Midbrain (tissue), 1 donor: Measurements from ENCODE around the gene BPIFB2.

ENCODE experiments used
- DNase-seq: peaks from one replicate; lab custom pipeline; 2025; lab: John Stamatoyannopoulos, UW

BPIFB2 gene

DNA sequence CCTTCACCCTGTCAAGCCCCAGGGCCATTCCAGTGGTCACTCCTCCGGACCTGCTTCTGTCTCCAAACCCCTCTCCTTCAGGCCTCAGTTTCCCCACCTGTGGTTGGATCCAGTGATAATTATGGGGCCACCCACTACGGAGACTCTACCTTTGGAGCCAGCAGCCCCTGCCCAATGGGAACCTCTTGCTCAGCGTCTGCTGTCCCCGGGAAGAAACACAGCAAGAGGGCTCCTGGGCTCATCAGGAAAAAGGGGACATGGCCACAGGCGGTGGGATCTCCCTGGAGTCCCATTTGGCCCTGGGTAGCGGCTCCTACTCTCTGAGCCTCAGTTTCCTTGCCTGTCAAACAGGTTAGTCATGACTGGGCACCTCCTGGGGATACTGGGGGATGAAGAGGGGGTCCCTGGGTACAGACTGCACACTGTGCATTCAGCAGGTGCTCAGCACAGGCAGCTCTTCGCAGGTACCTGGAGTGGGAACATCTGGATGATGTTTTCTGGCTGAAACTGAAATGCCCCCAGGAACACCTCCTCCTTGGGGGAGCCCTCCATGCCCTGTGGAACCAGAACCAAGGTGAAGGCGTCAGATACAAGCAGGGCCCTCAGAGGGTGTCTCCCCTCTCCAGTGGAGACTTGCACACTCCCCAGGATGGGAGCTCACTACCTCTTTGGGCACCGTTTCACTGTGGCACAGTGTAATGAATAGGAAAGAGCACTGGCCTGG, 22.7 kb upstream of the BPIFB2 start:
- no peak for DNase-seq

DNA sequence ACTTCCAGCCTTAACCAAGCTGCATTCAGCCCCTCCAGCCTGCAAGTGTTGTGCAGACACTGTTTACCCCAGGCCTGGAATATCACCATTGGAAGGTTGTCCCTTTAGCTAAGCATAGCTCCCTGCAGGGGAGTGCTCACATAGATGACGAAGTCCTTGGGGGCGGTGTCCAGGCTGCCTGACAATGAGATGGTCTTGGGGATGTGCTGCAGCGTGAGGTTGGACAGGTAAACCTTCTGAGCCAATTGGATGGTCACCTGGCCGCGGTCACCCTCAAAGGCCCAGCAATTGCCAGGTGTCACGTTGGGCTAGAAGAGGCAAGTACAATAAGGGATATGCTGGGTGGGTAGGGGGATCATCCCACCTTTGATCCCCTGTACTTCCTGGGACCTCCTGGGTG, 21.9 kb upstream of the BPIFB2 start:
- DNase-seq = no peak

DNA sequence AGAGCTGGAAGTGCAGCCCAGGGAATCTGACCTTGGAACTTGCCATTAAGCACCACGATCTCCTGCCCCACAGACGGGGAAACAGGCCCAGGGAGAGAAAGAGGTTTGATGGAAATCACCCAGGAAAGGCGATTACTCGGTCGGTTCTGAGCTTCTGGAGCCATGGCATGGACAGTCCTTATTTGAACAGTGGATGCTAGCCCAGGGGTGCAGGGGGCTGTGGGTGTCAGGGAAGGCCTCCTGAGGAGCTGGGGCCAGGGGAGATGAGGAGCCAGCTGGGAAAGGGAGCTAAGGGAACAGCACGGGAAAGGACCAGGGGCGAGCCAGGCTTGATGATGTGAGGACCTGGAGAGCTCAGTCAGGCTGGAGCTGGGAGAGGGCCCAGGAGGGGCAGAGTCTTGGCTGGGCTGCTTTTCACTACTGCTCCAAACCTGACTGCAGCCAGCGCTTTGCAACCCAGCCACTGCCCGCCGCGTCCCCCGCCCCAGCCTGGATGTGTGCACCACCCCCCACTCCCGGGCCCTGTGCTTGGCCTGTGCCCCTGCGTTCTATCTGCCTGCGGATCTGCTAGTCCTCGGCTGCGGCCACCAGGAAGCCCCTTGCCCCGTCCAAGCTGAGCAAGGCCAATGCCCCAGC, 21.1 kb upstream of the BPIFB2 start:
- DNase-seq = peak; percentile 41

DNA sequence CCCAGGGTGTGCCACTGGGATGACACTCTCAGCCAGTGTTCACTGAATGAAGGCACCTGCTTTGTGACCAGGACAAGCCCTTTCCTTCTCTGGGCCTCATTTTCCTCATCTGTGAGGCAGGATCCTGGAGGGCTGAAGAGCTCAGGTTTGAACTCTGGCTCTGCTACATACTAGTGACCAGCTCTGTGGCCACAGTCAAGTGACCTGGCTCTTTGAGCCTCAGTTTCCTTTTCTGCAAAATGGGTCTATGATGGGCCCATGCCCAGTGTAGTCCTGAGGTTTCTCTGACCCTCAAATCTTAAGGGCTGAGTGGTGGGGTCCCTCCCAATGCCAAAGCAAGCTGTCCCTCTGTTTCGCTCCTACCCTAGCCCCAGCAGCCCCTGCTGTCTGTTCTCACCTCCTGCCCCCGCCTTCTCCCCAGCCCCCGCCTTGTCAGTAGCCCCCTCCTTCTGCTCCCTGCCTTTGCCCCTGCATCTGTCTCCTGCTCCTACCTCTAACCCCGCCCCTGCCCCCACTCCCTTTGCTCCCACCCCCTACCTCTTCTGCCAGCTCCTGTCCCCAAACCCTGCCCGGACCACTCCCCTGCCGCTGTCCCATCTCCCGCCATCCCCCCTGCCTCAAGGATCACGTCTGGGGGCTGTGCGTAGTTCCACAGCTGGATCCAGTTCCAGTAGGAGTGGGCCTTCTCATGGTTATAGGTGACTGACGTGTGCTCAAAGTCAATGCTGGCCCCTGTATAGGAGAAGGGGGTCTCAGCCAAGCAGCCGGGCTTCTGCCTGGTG, 20.3 kb upstream of the BPIFB2 start:
- no peak for DNase-seq

DNA sequence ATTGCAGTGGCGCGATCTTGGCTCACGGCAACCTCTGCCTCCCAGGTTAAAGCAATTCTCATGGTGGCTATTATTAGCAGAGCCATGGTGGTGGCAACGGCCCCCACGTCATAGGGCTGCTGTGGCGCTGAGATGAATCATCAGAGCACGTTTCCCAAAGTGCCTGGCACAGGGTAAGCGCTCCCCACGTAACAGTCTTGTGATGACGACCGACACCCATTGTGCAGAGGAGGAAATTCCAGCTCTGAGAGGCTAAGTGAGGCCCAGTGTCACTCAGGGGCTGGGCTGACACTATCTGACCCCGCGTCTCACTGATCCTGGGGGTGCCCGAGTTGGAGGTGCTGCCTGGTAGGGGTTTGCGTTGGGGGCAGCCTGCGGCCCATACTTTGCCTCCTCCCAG, 19.5 kb upstream of the BPIFB2 start:
- DNase-seq = no peak

DNA sequence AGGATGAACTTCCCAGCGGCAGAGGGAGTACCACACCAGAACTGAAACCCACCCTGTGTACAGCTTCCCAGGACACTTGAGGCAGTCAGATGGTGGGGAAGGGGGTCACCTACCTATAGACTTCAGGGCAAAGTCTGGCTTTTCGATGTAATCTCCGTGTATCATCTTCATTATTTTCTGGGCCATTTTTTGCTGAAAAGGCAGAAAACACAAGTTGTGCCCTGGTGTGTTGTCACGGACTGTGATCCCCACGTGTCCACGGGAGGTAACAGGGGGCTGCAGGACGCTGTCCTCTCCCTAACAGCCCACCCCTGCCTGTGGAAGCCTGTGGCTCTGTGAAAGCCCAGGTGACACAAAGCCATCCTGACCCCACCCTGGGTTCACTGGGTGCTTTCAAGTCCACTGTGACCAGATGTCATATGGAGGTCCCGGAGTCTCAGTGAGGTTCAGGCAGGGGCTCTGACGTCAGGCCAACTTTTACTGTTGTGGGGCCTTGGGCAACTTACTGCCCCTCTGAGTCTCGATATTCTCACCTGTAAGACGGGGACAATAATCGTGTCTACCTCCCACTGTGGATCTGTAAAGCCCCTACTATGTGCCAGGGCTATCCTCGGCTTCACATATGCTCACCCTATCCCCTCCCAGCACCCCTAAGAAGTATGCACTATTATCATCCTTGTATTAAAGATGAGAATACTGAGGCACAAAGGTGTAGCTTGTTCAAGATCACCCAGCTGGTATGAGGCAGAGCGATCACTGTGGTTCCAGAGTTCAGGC, 17.8 kb upstream of the BPIFB2 start:
- no peak for DNase-seq

DNA sequence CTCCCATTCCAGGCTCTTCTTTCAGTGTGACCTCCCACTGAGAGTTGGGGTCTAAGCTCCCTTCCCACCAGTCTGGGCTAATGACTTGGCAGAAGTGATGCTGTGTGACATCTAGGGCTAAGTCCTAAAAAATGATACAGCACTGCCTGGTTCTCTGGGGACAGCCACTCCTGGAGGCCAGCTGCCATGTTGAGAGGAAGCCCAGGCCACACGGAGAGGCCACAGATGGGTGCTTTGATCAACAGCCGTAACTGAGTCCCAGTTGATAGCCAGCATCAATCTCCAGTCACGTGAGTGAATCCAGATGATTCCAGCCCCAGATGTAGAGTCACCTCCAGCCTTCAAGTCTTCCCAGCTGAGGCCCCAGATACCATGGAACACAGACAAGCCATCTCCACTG, 17.1 kb upstream of the BPIFB2 start:
- no peak for DNase-seq

DNA sequence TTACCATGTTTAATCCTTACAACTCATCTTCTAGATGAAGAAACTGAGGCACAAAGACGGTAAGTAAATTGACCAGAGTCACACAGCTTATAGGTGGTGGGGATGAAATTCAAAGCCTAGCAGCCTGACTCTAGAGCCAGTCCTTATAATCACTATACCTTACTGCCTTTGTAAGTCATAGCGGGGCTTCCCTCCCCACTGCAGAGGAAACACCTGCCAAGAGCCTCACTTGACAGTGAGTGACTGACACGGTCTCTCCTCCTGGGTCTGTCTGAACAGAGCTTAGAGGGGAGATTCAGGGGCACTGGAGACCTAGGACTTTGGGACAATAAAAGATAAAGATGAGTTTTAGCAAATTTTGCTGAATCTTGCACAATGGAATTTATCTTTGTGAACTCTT, 16.1 kb upstream of the BPIFB2 start:
- DNase-seq = no peak

DNA sequence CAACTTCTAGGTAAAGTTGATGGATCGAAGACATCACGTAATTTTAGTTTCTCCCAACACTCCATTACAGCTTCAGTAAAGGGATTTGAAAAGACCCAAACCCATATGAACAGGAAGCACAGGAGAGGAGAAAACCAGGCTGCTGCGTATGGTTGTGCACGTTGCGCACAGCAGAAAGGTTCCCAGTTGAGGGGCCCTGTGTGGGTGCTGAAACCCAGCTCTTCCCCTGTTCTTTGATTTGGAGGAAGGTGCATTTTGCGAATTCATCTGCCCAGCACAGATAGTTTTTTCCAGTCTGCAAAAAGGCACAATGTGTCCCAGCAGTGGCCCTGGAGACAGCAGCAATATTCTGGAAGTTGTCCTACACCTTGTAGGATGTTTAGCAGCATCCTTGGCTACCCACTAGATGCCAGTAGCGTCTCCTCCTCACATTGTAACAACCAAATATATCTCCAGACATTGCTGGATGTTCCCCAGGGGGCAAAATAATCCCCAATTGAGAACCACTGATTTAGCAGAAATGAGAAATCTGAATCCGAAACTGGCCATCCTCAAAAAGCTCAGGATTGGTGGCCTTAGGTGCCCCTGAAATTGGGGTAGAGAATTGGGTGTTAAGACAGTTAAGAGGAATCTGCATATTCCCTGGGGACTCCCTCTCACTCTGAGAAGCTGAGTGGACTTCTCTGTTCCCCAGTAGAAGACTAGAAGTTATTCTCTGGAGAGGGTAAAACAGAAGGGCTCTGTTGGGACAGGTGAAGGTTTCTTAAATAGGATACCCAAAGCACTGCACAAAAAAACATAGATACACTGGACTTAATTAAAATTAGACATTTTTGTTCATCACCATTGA, 15.5 kb upstream of the BPIFB2 start:
- DNase-seq = no peak

DNA sequence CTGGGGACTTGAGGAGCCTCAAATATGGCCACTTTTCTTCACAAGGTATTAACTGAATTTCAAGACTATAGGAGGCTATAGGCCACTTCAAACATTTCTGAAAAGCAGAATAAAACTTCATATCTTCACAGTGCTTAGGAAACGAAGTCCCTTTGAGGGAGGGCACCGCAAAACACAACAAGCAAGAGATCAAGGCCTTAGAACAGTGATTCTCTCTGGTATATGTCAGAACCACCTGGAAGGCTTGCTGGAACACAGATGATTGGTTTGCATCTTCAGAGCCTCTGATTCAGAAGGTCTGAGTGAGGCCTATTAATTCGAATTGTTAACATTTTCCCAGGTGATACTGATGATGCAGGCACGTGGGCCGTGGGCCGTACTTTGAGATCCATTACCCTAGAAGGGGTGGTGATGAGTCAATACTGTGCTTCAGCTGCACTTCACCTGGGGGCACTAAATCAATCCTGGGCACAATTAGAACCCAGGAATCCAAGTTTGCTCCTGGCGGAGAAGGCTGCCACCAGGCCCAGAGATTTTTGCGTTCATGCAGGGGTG, 13.9 kb upstream of the BPIFB2 start:
- no peak for DNase-seq

DNA sequence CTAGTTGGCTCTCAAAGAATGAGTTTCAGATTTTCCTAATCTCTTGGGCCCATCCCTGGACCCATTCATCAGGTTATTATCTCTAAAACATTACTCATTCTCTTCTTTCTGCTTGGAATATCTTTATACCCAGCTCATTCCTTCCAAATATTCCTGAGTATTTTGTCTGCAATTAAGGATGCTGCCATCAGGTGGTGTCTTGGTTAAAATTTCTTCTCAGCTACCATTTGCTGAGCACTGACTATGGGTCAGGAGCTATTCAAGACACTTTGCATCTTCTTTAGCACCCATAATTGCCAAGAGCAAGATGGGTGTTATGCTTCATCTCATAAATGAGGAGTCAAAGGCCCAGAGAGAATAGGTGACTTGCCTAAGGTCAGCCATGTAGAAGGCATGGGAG, 11.7 kb upstream of the BPIFB2 start:
- no peak for DNase-seq

DNA sequence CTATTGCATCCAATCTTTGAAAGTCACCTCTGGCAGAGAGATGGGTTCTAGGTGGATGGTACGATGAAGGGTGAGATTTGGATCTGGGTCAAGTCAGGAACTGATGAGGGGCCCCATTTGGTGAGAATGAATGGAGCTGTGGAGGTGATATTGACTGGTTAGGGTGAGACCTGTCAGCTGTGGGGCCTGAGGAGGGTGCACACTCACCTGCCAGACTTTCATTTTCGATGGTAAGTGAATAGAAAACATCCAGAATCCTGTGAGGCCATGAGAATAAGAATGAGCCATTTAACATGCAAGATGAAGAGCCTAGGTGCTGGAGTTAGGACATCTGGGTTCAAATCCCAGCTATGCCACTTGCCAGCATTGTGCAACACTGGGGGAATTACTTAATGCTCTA, 10.1 kb upstream of the BPIFB2 start:
- DNase-seq = no peak

DNA sequence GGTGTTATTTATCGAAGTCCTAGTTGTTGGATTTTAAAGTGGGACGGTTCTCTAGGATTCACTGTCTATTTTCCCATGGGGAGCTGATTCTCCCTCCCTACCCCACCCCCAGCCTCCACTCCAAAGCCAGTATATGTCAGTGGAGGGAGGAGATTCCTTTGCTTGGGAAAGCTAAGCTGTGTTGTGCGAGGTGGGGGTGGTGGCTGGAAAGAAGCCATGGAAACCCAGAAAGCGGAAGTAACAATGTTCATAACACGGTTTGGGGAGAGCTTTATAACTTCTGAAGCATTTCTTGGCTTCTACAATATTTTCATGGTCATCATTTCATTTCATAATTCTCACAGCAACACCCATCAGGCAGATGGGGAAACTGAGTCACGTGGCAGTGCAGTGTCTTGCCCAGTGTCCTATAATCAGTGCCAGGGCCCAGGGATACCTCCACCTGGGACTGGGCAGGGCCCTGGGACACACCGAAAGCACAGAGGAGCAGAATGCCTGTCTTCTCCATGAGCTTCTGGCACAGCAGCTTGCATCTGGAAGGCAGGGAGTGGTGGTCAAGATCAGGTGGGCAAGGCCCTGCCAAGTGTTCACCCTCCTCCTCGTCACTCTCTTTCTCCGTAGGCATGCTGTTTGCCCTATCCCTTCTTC, 7.8 kb upstream of the BPIFB2 start:
- DNase-seq = no peak

DNA sequence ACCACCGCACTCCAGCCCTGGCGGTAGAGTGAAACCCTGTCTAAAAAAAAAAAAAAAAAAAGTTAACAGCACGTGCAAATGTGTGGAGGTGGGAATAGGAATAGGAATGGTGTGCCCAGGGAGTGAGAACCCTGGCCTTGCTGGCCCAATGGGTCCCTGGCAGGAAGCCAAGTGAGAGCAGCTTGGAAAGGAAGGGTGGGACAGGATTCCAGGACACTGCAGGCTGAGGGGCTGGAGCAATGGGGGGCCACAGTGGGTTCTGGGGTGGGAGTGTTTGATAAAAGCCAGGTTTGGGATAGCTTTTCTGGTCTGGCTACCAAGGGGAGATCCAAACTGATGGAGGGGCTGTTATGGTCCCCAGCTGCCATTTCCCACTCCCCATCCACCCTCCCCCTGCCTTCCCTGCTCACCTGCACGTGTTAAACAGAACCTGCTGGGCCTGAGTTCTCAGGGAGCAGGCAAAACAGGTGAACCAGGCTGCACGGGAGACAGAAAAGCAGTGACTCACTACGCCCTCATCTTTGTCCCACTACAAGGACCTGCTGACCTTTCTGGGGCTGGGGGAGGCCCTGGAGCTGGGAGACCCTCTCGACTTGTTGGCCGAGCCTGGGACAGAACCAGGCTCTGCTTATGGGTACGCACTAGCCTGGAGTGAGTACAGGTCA, 6.6 kb upstream of the BPIFB2 start:
- DNase-seq = no peak

DNA sequence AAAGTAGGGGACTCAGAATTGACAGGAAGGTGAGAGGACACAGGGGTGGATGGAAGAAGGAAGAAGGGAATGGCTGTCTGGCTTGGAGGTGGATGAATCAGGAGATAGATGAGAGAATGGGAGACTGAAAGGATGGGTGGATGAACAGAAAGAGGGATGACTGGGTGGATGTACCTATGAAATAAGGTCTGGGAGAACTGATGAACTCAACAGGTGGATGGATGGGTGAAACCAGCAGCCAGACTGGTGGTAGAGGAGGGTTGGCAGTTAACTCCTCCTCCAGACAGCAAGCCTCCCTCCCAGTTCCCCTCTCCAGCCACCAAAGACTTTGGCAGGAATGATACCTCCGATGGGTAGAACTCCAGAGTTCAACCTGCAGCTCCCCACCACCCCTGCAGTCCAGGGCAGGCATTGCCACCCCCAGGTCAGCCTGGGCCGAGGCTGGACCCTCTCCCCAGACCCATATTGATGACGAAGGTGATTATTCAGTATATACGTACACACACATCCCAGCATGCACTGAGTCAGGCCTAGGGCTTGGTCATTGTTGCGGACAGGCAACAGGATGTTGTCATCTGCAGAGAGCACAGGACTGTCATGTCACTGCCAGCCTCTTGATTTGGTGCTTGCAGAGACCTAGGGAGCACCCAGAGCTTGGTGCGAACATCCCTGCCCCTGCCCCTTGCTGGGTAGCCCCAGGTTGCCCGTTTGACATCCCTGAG, 5.3 kb upstream of the BPIFB2 start:
- DNase-seq = no peak

DNA sequence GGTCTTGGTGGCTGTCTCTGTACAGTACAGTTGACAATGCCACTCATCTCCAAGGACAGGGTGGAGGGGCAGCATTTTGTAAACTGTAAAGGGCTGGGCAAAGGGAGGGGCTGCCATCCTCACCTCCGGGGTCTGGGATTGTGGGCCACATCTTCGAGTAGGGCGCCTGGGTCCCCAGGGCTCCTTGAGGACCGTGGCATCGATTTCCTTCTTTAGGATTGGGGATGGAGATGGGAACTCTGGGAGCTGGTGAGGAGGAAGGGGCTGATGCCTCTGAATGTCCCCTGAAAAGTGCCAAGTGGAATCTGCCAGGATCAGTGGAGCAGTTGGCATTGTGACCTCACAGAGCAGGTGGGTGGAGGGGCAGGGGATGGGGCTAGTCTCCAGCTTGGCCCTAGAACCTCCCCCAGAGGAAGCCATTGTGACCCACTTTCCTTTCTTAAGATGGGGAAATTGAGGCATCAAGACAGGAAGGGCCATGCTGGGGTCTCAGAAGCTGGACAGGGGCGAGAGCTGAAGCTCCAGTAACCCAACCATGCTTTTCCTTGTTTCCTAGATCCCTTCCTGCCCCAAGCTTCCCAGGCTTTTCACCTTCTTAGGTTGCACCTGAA, 3.3 kb upstream of the BPIFB2 start, which contains the start of gene SUN5:
Gene SUN5, minus strand, starts transcription at position 293 of the 611 bp plus-strand sequence. Its CDS starts 93 bp downstream, at position 200.
- DNase-seq = no peak

DNA sequence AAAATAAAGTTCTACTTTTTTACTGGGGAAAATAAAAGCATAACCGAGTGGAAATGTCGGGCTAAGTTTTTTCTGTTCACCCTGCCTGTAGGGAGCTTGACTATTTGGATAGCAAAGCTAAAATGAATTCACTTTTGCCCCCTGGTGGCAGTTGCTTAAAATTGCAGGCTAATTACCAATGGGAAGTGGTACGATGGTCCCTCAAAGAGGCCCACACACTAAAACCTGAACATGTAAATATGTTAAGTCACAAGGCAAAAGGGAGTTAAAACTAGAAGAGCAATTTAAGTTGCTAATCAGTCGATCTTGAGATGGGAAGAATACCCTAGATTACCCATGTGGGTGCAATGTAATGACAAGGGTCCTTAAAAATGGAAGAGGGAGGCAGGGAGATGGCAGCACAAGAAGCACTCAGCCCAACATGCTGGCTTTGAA, 2.4 kb upstream of the BPIFB2 start:
- DNase-seq = no peak

DNA sequence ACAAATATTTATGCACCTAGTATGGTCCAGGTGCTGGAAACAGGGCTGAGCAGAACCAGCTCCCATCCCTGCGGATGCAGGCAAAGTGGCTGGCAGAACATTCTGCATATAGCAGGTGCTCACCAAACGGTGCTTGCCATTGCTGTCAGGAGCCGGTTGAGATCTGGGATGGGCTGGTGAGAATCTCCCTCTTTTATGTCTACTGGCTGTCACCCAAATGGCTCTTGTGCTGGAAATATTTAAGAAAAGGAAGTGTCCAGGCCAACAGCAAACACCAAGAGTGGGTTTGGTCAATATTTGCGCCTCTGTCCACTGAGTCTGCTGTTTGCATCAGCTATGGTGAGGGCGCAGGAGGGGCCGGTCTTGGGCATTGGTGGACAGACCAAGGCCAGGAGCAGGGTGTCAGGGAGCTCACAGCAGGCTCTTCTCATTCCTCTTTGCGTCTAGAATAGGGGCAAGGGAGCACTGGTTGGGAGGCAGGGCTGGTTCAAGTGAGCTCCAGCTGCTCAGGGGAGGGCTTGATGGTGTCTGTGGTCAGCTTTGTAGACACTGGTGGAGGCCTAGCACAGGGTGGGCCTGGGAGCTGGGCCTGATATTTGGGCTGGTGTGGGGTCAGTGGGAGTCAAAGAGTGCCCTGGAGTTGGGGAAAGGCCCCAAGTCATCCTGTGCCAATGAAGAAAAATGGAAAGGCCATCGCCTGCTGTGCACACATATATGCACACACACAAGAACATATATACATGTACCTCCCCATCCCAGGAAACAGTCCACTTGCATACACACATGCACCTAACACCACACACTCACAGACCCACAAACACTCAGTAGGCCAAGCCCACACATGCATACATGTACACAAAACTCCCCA, 1.4 kb upstream of the BPIFB2 start:
- no peak for DNase-seq
